Upper lobe of left lung (tissue), 6 donors: ENCODE results near the gene TUBB4B. TPM values are rescaled to one million over a fixed set of nuclear protein-coding genes. Genes with fewer than 3 reads are reported as not detected.
A peak's percentile ranks its signal among the peaks of the same experiment; 100 is the strongest.

Experiments
- ATAC-seq, 2 donors: fragments of 200-7000 bp; cut with Tn5 transposase; one replicate each; pipeline ENCODE4 v1.9.1; 2022; ENCODE audit warnings: mild to moderate bottlenecking in 2 of 2, moderate library complexity in 2 of 2; ENCODE audit not compliant: low FRiP score in 2 of 2
- DNase-seq, 2 donors: peaks; one replicate each; pipeline ENCODE4 v3.0.0-alpha.2; 2019 to 2020
- H3K27ac ChIP-seq, 4 donors: fragments of 200-600 bp; sonication (generic); one replicate each; pipeline ENCODE4 v1.5.1; 2016 to 2019
- H3K27me3 ChIP-seq, 4 donors: fragments of 200-600 bp; sonication (generic); one replicate each; pipeline ENCODE4 v1.5.1; 2017 to 2019
- H3K36me3 ChIP-seq, 4 donors: fragments of 200-600 bp; sonication (generic); one replicate each; pipeline ENCODE4 v1.5.1; 2016 to 2019
- H3K4me1 ChIP-seq, 4 donors: fragments of 200-600 bp; sonication (generic); one replicate each; pipeline ENCODE4 v1.5.1; 2018 to 2019
- H3K4me3 ChIP-seq, 4 donors: fragments of 200-600 bp; sonication (generic); one replicate each; pipeline ENCODE4 v1.5.1; 2017 to 2019; ENCODE audit warnings: mild to moderate bottlenecking in 2 of 4, moderate library complexity in 1 of 4
- H3K9me3 ChIP-seq, 4 donors: fragments of 200-600 bp; sonication (generic); one replicate each; pipeline ENCODE4 v1.5.1; 2018 to 2019
- EP300 ChIP-seq, 4 donors: sonication (generic); formaldehyde crosslinking; IDR thresholded peaks; one replicate each; pipeline ENCODE4 v1.5.1; 2017; ENCODE audit warnings: antibody characterized with exemption in 4 of 4, control low read depth in 2 of 4
- POLR2A ChIP-seq, 4 donors: fragments of 450-650 bp; IDR thresholded peaks; one replicate each; pipeline ENCODE4 v1.5.1; 2016 to 2017; ENCODE audit warnings: antibody characterized with exemption in 4 of 4, mild to moderate bottlenecking in 2 of 4
- POLR2AphosphoS5 ChIP-seq, 2 donors: sonication (generic); formaldehyde crosslinking; IDR thresholded peaks; one replicate each; pipeline ENCODE4 v1.5.1; 2017; ENCODE audit warnings: antibody characterized with exemption in 2 of 2
- WGBS, 2 donors: methylation state at CpG; one replicate each; pipeline ENCODE4 v1.1.5; 2017 to 2018; 5-methylcytosine and 5-hydroxymethylcytosine counted together
- total RNA-seq, 6 donors: library from RNA; depleted of rRNA in 4 of 6; stranded (reverse); fragments of >200 nt in 4 of 6; gene quantifications; one replicate each; pipeline versions ENCODE4 v1.1.0 to v1.2.1, GENCODE V29; 2016 to 2021
- TF ChIP-seq, protein P1 (sequence below), 6 experiments: fragments of 450-650 bp in 4 of 6; fragments of 200-600 bp in 2 of 6; sonication (generic) in 2 of 6; IDR thresholded peaks; one replicate each; pipeline ENCODE4 v1.5.1; 2016 to 2019; ENCODE audit warnings: antibody characterized with exemption in 6 of 6
- donor health status: DM: no; HTN: no; CAD: no; lungs with moderate emphysema.
- donor health status: DM: no; HTN: yes; CAD: no; lungs with severe emphysema.

The TUBB4B gene
- total RNA-seq, 6 donors from 2014 or later: 120 to 539 (median 227) TPM

DNA sequence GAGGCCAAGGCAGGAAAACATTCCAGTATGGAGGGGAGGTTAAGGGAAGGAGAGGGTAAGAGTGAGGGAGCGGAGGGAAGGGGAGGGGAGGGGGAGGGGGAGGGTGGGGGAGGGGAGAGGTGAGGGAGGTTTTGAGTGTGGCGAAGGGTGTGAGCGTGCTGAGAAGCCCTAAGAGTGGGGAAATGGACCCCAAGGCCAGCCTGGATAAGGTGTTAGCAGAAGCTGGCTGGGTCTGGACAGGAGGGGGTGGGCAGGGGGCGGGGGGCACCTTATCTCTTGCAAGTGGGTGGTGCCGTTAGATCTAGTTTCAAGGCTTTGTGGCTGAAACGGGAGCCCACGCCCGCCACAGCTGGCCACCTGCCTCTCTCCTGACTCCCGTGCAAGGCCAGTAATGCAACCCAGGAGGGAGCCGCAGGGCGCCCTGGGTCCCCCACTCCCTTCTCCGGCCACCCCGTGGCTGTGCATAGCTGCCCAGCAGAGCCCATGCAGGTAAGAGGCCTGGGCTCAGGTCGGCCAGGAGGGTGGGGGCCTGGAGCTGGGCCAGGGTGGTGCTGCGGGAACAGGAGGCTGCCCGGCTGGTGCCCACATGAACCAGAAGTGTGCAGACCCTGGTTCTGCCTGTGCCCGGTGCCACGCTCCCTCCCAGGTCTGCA, 13.1 kb upstream of the TUBB4B start:
- no peak overlapping the region for H3K4me3 ChIP-seq
- H3K4me1 ChIP-seq: peaks cover 9 to 41% (median 30%) of the 10 kb centered on the region in 4 donors
- ATAC-seq (no peak), DNase-seq (peak in 1 of 2 donors; percentile 76)
- no peak for TF ChIP-seq POLR2A (IDR thresholded peaks at IDR 0.05)
- no peak for TF ChIP-seq POLR2AphosphoS5 (IDR thresholded peaks at IDR 0.05)
- TF ChIP-seq, protein P1, sequence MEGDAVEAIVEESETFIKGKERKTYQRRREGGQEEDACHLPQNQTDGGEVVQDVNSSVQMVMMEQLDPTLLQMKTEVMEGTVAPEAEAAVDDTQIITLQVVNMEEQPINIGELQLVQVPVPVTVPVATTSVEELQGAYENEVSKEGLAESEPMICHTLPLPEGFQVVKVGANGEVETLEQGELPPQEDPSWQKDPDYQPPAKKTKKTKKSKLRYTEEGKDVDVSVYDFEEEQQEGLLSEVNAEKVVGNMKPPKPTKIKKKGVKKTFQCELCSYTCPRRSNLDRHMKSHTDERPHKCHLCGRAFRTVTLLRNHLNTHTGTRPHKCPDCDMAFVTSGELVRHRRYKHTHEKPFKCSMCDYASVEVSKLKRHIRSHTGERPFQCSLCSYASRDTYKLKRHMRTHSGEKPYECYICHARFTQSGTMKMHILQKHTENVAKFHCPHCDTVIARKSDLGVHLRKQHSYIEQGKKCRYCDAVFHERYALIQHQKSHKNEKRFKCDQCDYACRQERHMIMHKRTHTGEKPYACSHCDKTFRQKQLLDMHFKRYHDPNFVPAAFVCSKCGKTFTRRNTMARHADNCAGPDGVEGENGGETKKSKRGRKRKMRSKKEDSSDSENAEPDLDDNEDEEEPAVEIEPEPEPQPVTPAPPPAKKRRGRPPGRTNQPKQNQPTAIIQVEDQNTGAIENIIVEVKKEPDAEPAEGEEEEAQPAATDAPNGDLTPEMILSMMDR (IDR thresholded peaks at IDR 0.05): no peak
- no peak for TF ChIP-seq EP300 (IDR thresholded peaks at IDR 0.05)
- 25 to 28% methylated on average over 6 to 11 of the region's 18 CpGs for WGBS, 2 donors
- H3K9me3 ChIP-seq: no peaks in the 10 kb centered on the region
- H3K27ac ChIP-seq: peak overlapping the region in 1 of 4 donors; percentile 85
- peaks cover 0 to 24% (median 1%) of the 10 kb centered on the region in 4 donors for H3K27me3 ChIP-seq
- no peaks in the 10 kb centered on the region for H3K36me3 ChIP-seq

DNA sequence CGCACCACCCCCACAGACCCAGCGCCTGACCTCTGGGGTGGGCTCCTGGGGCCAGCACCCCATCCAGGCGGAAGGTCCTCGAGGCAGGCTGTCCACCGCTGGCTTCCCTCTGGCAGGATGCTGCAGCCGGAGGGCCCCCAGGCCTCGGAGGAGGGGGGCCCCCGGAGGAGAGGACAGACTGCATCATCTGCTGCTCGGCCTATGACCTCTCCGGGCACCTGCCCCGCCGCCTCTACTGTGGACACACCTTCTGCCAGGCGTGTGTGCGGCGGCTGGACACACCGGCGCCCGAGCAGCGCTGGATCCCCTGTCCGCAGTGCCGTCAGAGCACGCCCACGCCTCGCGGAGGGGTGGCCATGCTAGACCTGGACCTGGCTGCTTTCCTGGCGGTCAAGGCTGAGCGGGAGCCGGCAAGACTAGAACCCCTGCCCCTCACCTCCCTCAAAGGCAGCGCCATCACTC, 12.6 kb upstream of the TUBB4B start:
- no peak for TF ChIP-seq POLR2A (IDR thresholded peaks at IDR 0.05)
- no peak for TF ChIP-seq POLR2AphosphoS5 (IDR thresholded peaks at IDR 0.05)
- TF ChIP-seq EP300 (IDR thresholded peaks at IDR 0.05): no peak
- TF ChIP-seq, protein P1 (IDR thresholded peaks at IDR 0.05): no peak
- H3K36me3 ChIP-seq: no peaks in the 10 kb centered on the region
- DNase-seq (peak in 1 of 2 donors; percentile 83), ATAC-seq (no peak)
- H3K9me3 ChIP-seq: no peaks in the 10 kb centered on the region
- peaks cover 0 to 27% (median 1%) of the 10 kb centered on the region in 4 donors for H3K27me3 ChIP-seq
- H3K4me1 ChIP-seq: peaks cover 8 to 39% (median 28%) of the 10 kb centered on the region in 4 donors
- H3K27ac ChIP-seq: no peak overlapping the region
- WGBS, 2 donors: 52% methylated on average over 28 of the region's 29 CpGs; no CpG with 5 or more reads in 1 of the 2 donors
- H3K4me3 ChIP-seq: no peak overlapping the region

DNA sequence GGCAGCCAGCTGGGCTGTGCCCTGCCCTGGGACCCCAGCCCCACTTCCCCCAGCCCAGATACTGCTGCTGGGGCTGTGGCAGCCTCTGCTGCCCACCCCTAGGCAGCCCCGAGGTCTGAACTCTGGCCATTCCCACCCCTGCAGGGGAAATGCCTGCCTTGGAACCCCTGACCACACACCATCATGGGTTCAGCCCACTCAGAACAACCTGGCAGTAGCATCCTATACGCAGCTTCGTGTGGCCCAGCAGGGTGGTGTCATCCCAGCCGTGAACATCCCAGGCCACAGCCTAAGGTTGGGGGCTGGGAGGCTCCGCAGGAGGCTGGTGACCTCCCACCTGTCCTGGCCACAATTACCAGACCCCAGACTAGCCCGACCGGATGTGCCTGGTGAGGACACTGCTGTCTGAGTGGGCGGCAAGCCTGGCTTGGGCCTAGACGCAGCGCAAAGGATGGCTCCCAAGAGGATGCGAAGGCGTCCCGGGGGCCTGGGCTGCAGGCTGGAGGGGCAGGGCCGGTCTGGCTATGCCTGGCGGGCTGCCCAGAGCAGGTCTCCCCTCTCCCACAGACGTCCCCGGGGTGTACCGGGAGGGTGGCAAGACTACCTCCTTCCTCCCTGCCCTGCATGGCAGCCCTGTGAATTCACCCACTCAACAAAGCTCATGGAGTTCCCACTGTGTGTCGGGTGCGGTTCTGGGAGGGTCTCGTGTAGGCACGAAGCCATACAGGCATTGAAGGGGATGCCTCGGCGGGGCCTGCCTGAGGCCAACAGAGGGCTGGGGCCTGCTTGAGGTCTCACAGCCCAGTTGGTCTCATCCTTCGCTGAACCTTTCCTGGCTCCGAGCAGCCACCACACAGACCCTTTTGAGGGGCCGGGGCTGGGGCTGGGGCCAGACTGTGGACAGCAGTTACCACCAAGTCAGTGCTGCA, 11.9 kb upstream of the TUBB4B start:
- Histone ChIP-seq H3K4me3 (no peak overlapping the region), H3K27me3 (peaks cover 0 to 34% (median 2%) of the 10 kb centered on the region in 4 donors), H3K36me3 (no peaks in the 10 kb centered on the region), H3K9me3 (no peaks in the 10 kb centered on the region), H3K4me1 (peaks cover 3 to 33% (median 23%) of the 10 kb centered on the region in 4 donors), H3K27ac (no peak overlapping the region)
- 71 to 77% methylated on average over 10 to 24 of the region's 27 CpGs for WGBS, 2 donors
- DNase-seq: peak in 1 of 2 donors; percentile 75
- ATAC-seq: no peak
- TF ChIP-seq EP300 (IDR thresholded peaks at IDR 0.05) (no peak), POLR2A (IDR thresholded peaks at IDR 0.05) (no peak), POLR2AphosphoS5 (IDR thresholded peaks at IDR 0.05) (no peak)
- TF ChIP-seq, protein P1 (IDR thresholded peaks at IDR 0.05): no peak

DNA sequence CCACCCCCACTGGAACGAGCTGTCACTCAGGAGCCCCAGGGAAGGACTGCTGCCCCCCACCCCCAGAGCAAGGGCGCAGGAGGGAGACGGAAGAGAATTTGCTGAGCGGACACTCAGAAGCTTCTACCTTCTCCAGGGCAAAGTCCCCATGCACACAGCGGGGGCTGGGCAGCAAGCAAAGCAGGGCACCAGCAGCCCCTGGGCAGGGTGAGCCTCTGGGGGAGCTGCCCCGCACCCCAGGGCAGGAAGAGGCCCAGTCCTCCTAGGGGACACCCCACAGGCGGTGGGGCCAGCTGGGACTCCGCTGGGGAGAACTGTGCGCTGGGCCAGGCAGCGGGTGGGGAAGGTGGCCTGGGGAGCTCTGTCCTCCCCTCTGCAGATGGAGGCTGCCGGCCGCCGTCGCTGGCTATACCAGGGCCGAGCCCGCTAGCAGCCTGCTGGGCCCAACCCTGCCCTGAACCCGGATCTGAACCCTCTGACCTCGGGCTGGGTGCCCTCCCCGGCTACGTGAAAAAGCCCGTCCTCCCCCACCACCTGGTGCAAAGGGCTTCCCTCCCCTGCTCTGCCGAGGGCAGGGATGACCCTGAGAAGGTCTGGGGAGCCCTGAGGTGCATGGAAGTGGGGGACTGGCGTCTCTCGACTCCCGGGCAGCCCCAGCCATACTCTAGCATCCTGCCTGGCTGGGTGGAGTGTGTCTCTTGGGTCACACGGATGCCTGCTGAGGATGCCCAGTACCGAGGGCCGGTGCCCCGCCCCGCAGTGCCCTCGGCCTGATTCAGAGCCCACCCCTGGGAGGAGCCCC, 11.0 kb upstream of the TUBB4B start:
- no peaks in the 10 kb centered on the region for H3K9me3 ChIP-seq
- TF ChIP-seq POLR2A (IDR thresholded peaks at IDR 0.05): no peak
- peaks cover 0 to 34% (median 4%) of the 10 kb centered on the region in 4 donors for H3K27me3 ChIP-seq
- H3K4me3 ChIP-seq: no peak overlapping the region
- ATAC-seq (no peak), DNase-seq (peak in 1 of 2 donors; percentile 81)
- H3K36me3 ChIP-seq: no peaks in the 10 kb centered on the region
- H3K4me1 ChIP-seq: peaks cover 0 to 24% (median 17%) of the 10 kb centered on the region in 4 donors
- 33 to 61% methylated on average over 3 to 26 of the region's 31 CpGs for WGBS, 2 donors
- H3K27ac ChIP-seq: no peak overlapping the region
